ENCODE results near the gene DRAM1. TPM values are rescaled to one million over a fixed set of nuclear protein-coding genes. Genes with fewer than 3 reads are reported as not detected.

The DRAM1 gene
- total RNA-seq, 4 donors from 2014 or later = 22.3 to 37.5 (median 25.4) TPM

- ATAC-seq (ENCODE audit: low FRiP score) (no peak), DNase-seq (ENCODE audit: low spot score) (no peak)
- no peak for TF ChIP-seq CTCF (IDR thresholded peaks at IDR 0.05)
Measured at GRCh38 chr12:101941306-101942249, 64.2 kb downstream of the DRAM1 start.

- no peak for TF ChIP-seq CTCF (IDR thresholded peaks at IDR 0.05)
- ATAC-seq (ENCODE audit: low FRiP score) = no peak
- DNase-seq (ENCODE audit: low spot score) = no peak
Measured at GRCh38 chr12:101942250-101942605, 64.8 kb downstream of the DRAM1 start.

GRCh38 chr12:101945369-101946232, 68.2 kb downstream of the DRAM1 start:
- no peak for ATAC-seq (ENCODE audit: low FRiP score)
- no peak for TF ChIP-seq CTCF (IDR thresholded peaks at IDR 0.05)
- DNase-seq (ENCODE audit: low spot score) = no peak

GRCh38 chr12:101946233-101946611, 68.8 kb downstream of the DRAM1 start:
- DNase-seq (ENCODE audit: low spot score) (no peak), ATAC-seq (ENCODE audit: low FRiP score) (no peak)
- TF ChIP-seq CTCF (IDR thresholded peaks at IDR 0.05) = no peak

- ATAC-seq (ENCODE audit: low FRiP score) = no peak
Measured at GRCh38 chr12:101947316-101947715, 69.9 kb downstream of the DRAM1 start.

GRCh38 chr12:101948365-101948764, 71.0 kb downstream of the DRAM1 start:
- no peak for ATAC-seq (ENCODE audit: low FRiP score)
- no peak for TF ChIP-seq CTCF (IDR thresholded peaks at IDR 0.05)
- DNase-seq (ENCODE audit: low spot score) = no peak

More at GRCh38 chr12:101947316-101947715, 69.9 kb downstream of the DRAM1 start:
- no peak for DNase-seq (ENCODE audit: low spot score)
- no peak for TF ChIP-seq CTCF (IDR thresholded peaks at IDR 0.05)

All from omental fat pad (tissue), 4 donors.